HepG2 (cell line): Measurements from ENCODE around the gene CUL5.

Experiments used
- CTCF ChIP-seq: sonication (generic); formaldehyde crosslinking; IDR thresholded peaks from 2 replicates; pipeline ENCODE4 v1.5.0; 2020; ENCODE audit warnings: mild to moderate bottlenecking, missing genetic modification reagents, moderate library complexity
- LCORL ChIP-seq, 2 experiments: fragments of 450-650 bp in 1 of 2; sonication (generic) in 1 of 2; formaldehyde crosslinking in 1 of 2; IDR thresholded peaks; 2 replicates each; pipeline versions ENCODE4 v1.5.0 to v1.6.1; 2017 to 2020; ENCODE audit warnings: antibody characterized with exemption in 1 of 2, missing genetic modification reagents in 1 of 2
- POLR2A ChIP-seq, 2 experiments: IDR thresholded peaks; 2 replicates each; pipeline ENCODE4 v1.6.1; 2011; ENCODE audit warnings: low read depth in 2 of 2, low read length in 2 of 2, mild to moderate bottlenecking in 1 of 2, moderate library complexity in 1 of 2; ENCODE audit not compliant: insufficient read depth in 1 of 2
- USF2 ChIP-seq, 2 experiments: sonication (generic) in 1 of 2; formaldehyde crosslinking in 1 of 2; IDR thresholded peaks; 2 replicates each; pipeline versions ENCODE4 v1.5.1 to v1.6.1; 2011 to 2020; ENCODE audit warnings: borderline replicate concordance in 1 of 2, low read depth in 1 of 2, low read length in 1 of 2, mild to moderate bottlenecking in 1 of 2, missing genetic modification reagents in 1 of 2, moderate library complexity in 1 of 2
- ZFP41 ChIP-seq: sonication (generic); formaldehyde crosslinking; IDR thresholded peaks from 2 replicates; pipeline ENCODE4 v1.4.0; 2020; ENCODE audit warnings: mild to moderate bottlenecking, missing genetic modification reagents, borderline replicate concordance
- ZNF274 ChIP-seq: sonication (generic); formaldehyde crosslinking; IDR thresholded peaks from 2 replicates; pipeline ENCODE4 v1.5.1; 2020; ENCODE audit warnings: mild to moderate bottlenecking, missing genetic modification reagents

GRCh38 chr11:107996006-107996776 lies 12.5 kb upstream of the CUL5 start:
- TF ChIP-seq LCORL (IDR thresholded peaks at IDR 0.05) (no peak), LCORL (CRISPR knock-in tag; IDR thresholded peaks at IDR 0.05) (no peak), ZFP41 (CRISPR knock-in tag) (no peak), POLR2A (IDR thresholded peaks at IDR 0.05; ENCODE audit: insufficient read depth in 1 of 2, low read depth in 2 of 2, low read length in 2 of 2) (no peak), USF2 (IDR thresholded peaks at IDR 0.05; ENCODE audit: low read depth, low read length) (no peak), USF2 (CRISPR knock-in tag; IDR thresholded peaks at IDR 0.05; ENCODE audit: borderline replicate concordance) (no peak), CTCF (CRISPR knock-in tag) (no peak), ZNF274 (CRISPR knock-in tag) (no peak)
